Right lobe of liver (tissue), 4 donors: ENCODE data around the gene DOK5.

Experiments used
- POLR2A ChIP-seq: fragments of 450-650 bp; IDR thresholded peaks from one replicate; pipeline ENCODE4 v1.6.1; 2017; ENCODE audit warnings: antibody characterized with exemption, mild to moderate bottlenecking
- TF ChIP-seq, protein P1 (sequence below), 4 donors: fragments of 200-600 bp in 3 of 4; fragments of 450-650 bp in 1 of 4; IDR thresholded peaks; one replicate each; pipeline versions ENCODE4 v1.5.1 to v1.8.0; 2016 to 2022; ENCODE audit warnings: antibody characterized with exemption in 4 of 4, mild to moderate bottlenecking in 2 of 4
- donor health status: DM: no; HTN: no; CAD: no.
- donor health status: DM: no; HTN: no; CAD: no.
- donor health status: DM: no; HTN: yes; CAD: no.

DNA sequence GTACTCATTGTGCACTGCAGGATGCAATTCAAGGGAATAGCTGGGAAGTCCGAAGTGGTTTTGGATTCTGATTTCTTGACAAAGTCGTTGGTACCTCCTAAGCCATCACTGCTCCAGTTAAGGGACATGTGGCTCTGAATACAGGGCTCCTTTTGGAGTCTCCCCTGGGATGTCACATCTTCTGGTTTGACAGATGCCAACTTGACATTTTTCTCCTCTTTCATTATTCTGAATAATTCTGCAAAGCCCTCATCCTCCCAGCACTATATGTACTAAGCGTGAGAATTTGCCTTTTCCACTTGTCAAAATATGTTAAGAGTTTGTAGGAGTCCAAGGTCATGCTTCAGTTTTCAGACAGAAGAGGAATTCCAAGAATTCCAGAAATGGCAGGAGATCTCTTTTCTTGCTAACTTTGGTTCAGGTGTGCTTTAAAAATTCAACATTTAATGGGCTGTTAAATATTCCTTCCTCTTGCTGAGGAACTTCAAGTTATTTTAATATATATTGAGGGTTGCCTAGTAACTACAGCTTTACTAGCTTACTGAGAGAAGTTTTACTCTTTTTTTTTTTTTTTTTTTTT, 38.7 kb downstream of the DOK5 start:
- TF ChIP-seq, protein P1, sequence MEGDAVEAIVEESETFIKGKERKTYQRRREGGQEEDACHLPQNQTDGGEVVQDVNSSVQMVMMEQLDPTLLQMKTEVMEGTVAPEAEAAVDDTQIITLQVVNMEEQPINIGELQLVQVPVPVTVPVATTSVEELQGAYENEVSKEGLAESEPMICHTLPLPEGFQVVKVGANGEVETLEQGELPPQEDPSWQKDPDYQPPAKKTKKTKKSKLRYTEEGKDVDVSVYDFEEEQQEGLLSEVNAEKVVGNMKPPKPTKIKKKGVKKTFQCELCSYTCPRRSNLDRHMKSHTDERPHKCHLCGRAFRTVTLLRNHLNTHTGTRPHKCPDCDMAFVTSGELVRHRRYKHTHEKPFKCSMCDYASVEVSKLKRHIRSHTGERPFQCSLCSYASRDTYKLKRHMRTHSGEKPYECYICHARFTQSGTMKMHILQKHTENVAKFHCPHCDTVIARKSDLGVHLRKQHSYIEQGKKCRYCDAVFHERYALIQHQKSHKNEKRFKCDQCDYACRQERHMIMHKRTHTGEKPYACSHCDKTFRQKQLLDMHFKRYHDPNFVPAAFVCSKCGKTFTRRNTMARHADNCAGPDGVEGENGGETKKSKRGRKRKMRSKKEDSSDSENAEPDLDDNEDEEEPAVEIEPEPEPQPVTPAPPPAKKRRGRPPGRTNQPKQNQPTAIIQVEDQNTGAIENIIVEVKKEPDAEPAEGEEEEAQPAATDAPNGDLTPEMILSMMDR (IDR thresholded peaks at IDR 0.05), result no peak
- no peak for TF ChIP-seq POLR2A
